GM12878 (cell line): ENCODE measurements around the gene YAE1.

ENCODE experiments used
- BACH1 ChIP-seq: fragments of 450-650 bp; IDR thresholded peaks from 2 replicates; pipeline ENCODE4 v1.6.1; 2017; ENCODE audit warnings: mild to moderate bottlenecking, borderline replicate concordance
- ELK1 ChIP-seq: IDR thresholded peaks from 2 replicates; pipeline ENCODE4 v1.6.1; 2012; ENCODE audit warnings: low read depth, low read length, improper control_type of control experiment
- HDAC6 ChIP-seq: fragments of 200-600 bp; sonication (generic); IDR thresholded peaks from one replicate; pipeline ENCODE4 v1.8.0; 2017; ENCODE audit warnings: antibody characterized with exemption; ENCODE audit not compliant: unreplicated experiment
- POLR2AphosphoS5 ChIP-seq: IDR thresholded peaks from 2 replicates; pipeline ENCODE4 v1.6.1; 2011; ENCODE audit warnings: mild to moderate bottlenecking, low read length, inconsistent platforms
- TF ChIP-seq, protein P1 (sequence below): fragments of 450-650 bp; IDR thresholded peaks from 2 replicates; pipeline ENCODE4 v1.6.1; 2017; ENCODE audit warnings: mild to moderate bottlenecking
- TF ChIP-seq, protein P2 (sequence below), 3 experiments: IDR thresholded peaks in 2 of 3; conservative IDR thresholded peaks in 1 of 3; 2 replicates each; pipeline ENCODE4 v1.5.1; 2011; ENCODE audit warnings: low read depth in 3 of 3, low read length in 3 of 3, mild to moderate bottlenecking in 3 of 3, control low read depth in 2 of 3, moderate library complexity in 2 of 3, inconsistent platforms in 1 of 3, mixed read lengths in 1 of 3; ENCODE audit not compliant: control insufficient read depth in 2 of 3, insufficient read depth in 1 of 3; ENCODE audit errors: extremely low read depth in 1 of 3

- TF ChIP-seq POLR2AphosphoS5 (no peak), HDAC6 (no peak), ELK1 (no peak), BACH1 (no peak)
- TF ChIP-seq, protein P1, sequence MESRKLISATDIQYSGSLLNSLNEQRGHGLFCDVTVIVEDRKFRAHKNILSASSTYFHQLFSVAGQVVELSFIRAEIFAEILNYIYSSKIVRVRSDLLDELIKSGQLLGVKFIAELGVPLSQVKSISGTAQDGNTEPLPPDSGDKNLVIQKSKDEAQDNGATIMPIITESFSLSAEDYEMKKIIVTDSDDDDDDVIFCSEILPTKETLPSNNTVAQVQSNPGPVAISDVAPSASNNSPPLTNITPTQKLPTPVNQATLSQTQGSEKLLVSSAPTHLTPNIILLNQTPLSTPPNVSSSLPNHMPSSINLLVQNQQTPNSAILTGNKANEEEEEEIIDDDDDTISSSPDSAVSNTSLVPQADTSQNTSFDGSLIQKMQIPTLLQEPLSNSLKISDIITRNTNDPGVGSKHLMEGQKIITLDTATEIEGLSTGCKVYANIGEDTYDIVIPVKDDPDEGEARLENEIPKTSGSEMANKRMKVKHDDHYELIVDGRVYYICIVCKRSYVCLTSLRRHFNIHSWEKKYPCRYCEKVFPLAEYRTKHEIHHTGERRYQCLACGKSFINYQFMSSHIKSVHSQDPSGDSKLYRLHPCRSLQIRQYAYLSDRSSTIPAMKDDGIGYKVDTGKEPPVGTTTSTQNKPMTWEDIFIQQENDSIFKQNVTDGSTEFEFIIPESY: no peak
- TF ChIP-seq, protein P2, sequence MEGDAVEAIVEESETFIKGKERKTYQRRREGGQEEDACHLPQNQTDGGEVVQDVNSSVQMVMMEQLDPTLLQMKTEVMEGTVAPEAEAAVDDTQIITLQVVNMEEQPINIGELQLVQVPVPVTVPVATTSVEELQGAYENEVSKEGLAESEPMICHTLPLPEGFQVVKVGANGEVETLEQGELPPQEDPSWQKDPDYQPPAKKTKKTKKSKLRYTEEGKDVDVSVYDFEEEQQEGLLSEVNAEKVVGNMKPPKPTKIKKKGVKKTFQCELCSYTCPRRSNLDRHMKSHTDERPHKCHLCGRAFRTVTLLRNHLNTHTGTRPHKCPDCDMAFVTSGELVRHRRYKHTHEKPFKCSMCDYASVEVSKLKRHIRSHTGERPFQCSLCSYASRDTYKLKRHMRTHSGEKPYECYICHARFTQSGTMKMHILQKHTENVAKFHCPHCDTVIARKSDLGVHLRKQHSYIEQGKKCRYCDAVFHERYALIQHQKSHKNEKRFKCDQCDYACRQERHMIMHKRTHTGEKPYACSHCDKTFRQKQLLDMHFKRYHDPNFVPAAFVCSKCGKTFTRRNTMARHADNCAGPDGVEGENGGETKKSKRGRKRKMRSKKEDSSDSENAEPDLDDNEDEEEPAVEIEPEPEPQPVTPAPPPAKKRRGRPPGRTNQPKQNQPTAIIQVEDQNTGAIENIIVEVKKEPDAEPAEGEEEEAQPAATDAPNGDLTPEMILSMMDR (IDR thresholded peaks at IDR 0.05 in 2 of 3, conservative IDR thresholded peaks at IDR 0.05 in 1 of 3; ENCODE audit: control insufficient read depth in 2 of 3, extremely low read depth in 1 of 3, insufficient read depth in 1 of 3, low read depth in 3 of 3, low read length in 3 of 3): no peak
Observed at GRCh38 chr7:39529582-39529981, 36.6 kb upstream of the YAE1 start.
